A673 (cell line): ENCODE data around the gene HOMER3. TPM values are rescaled to one million over a fixed set of nuclear protein-coding genes. Genes with fewer than 3 reads are reported as not detected.
A peak's percentile ranks its signal among the peaks of the same experiment; 100 is the strongest.

Source experiments
- BruUV-seq: library from RNA; stranded (reverse); fragments of 400-500 nt; replicated peaks from 2 replicates; lab custom pipeline; 2021; lab: Mats Ljungman, UMichigan
- CTCF ChIA-PET: fragments of 300-600 bp; sonication (Branson Sonifier 250); formaldehyde crosslinking; loops from one replicate; lab custom pipeline; 2022; ENCODE audit warnings: antibody characterized with exemption; lab: Charles Lee
- POLR2A ChIA-PET: fragments of 300-600 bp; sonication (Branson Sonifier 250); formaldehyde crosslinking; loops from one replicate; lab custom pipeline; 2022; ENCODE audit warnings: antibody characterized with exemption; ENCODE audit not compliant: low non-redundant PET; lab: Charles Lee
- DNase-seq: peaks from one replicate; pipeline ENCODE4 v3.0.0-alpha.2; 2015; ENCODE audit warnings: low spot score
- H3K27ac ChIP-seq: fragments of 200-600 bp; sonication (generic); 2 replicates; pipeline ENCODE4 v1.5.1; 2016; ENCODE audit warnings: mixed run types, low read depth, mild to moderate bottlenecking, mixed read lengths, antibody characterized with exemption, low read length; ENCODE audit not compliant: poor library complexity, severe bottlenecking
- H3K27me3 ChIP-seq: fragments of 200-600 bp; sonication (generic); replicated peaks from 2 replicates; pipeline ENCODE4 v1.6.1; 2017; ENCODE audit warnings: mixed run types, low read depth, mild to moderate bottlenecking, mixed read lengths, antibody characterized with exemption, low read length; ENCODE audit not compliant: insufficient read depth, poor library complexity
- H3K36me3 ChIP-seq: fragments of 200-600 bp; sonication (generic); 2 replicates; pipeline ENCODE4 v1.6.1; 2016; ENCODE audit warnings: mixed run types, mild to moderate bottlenecking, mixed read lengths, antibody characterized with exemption, low read length; ENCODE audit not compliant: insufficient read depth, poor library complexity, severe bottlenecking
- H3K4me1 ChIP-seq: fragments of 200-600 bp; sonication (generic); 2 replicates; pipeline ENCODE4 v1.6.1; 2017; ENCODE audit warnings: mixed run types, mild to moderate bottlenecking, mixed read lengths, antibody characterized with exemption, low read length; ENCODE audit not compliant: insufficient read depth, poor library complexity, severe bottlenecking
- H3K4me3 ChIP-seq: fragments of 200-600 bp; sonication (generic); 2 replicates; pipeline ENCODE4 v1.5.1; 2016; ENCODE audit warnings: low read depth, mixed run types, mild to moderate bottlenecking, mixed read lengths, low read length; ENCODE audit not compliant: poor library complexity, severe bottlenecking
- H3K9me3 ChIP-seq: fragments of 200-600 bp; sonication (generic); 2 replicates; pipeline ENCODE4 v1.6.1; 2016; ENCODE audit warnings: mixed run types, low read depth, mild to moderate bottlenecking, mixed read lengths, antibody characterized with exemption, low read length; ENCODE audit not compliant: poor library complexity, severe bottlenecking
- EZH2 ChIP-seq: fragments of 200-600 bp; sonication (generic); IDR thresholded peaks from 2 replicates; pipeline ENCODE4 v1.6.1; 2017; ENCODE audit warnings: borderline replicate concordance, low read depth, mild to moderate bottlenecking, mixed read lengths, antibody characterized with exemption, low read length; ENCODE audit not compliant: poor library complexity, severe bottlenecking
- intact Hi-C: fragments of 100-400 bp; cut with micrococcal nuclease; formaldehyde crosslinking; loops from one replicate; pipeline ENCODE4 v1.10.0; 2022; ENCODE audit not compliant: unreplicated experiment
- total RNA-seq: library from RNA; stranded (reverse); gene quantifications from 2 replicates; pipeline ENCODE4 v1.2.3, GENCODE V29; 2021
- TF ChIP-seq, protein P1 (sequence below): fragments of 300-800, 200-600 bp; sonication (generic); conservative IDR thresholded peaks from 2 replicates; pipeline ENCODE4 v1.5.1; 2017; ENCODE audit warnings: low read depth, mild to moderate bottlenecking, antibody characterized with exemption, low read length, moderate library complexity, mixed read lengths

The HOMER3 gene
- total RNA-seq, 1 experiment from 2014 or later, result 23.9 TPM

DNA sequence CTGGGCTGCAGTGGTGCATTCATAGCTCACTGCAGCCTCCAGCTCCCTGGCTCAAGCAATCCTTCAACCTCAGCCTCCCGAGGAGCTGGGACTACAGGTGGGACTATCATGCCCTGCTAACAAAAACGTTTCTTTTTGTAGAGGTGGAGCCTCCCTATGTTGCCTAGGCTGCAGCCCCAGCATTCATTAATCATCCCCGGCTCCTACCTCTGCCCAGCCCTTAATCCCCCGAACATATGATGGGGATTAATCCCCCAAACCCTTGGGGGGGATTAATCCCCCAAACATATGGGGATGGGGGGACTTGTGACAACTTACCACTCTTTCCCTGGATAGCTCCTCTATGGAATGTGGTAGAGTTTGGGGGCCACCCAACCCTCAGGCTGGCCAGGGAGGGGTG, 46.4 kb upstream of the HOMER3 start:
- no peak overlapping the region for H3K27ac ChIP-seq
- H3K27me3 ChIP-seq, result no peaks in the 10 kb centered on the region
- no peak overlapping the region for H3K4me3 ChIP-seq
- POLR2A ChIA-PET, result no interaction called here
- H3K36me3 ChIP-seq, result no peaks in the 10 kb centered on the region
- peaks cover 20% of the 10 kb centered on the region for H3K4me1 ChIP-seq
- CTCF ChIA-PET, result interaction anchor here (0.6 to 2.2 kb wide), 8 partner anchors 8 to 599 kb away, joined by 3 to 10 read pairs (median 4); partner anchors contain the start of genes COPE, DDX49 and UPF1
- intact Hi-C loops, result loop anchor here (2.0 to 10.0 kb wide), 2 partner anchors 69 to 523 kb away; partner anchors contain the start of genes COPE and DDX49
- no peak for DNase-seq
- TF ChIP-seq, protein P1, sequence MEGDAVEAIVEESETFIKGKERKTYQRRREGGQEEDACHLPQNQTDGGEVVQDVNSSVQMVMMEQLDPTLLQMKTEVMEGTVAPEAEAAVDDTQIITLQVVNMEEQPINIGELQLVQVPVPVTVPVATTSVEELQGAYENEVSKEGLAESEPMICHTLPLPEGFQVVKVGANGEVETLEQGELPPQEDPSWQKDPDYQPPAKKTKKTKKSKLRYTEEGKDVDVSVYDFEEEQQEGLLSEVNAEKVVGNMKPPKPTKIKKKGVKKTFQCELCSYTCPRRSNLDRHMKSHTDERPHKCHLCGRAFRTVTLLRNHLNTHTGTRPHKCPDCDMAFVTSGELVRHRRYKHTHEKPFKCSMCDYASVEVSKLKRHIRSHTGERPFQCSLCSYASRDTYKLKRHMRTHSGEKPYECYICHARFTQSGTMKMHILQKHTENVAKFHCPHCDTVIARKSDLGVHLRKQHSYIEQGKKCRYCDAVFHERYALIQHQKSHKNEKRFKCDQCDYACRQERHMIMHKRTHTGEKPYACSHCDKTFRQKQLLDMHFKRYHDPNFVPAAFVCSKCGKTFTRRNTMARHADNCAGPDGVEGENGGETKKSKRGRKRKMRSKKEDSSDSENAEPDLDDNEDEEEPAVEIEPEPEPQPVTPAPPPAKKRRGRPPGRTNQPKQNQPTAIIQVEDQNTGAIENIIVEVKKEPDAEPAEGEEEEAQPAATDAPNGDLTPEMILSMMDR, result no peak
- TF ChIP-seq EZH2, result no peak
- no peaks in the 10 kb centered on the region for H3K9me3 ChIP-seq
- no TSS peak for BruUV-seq

DNA sequence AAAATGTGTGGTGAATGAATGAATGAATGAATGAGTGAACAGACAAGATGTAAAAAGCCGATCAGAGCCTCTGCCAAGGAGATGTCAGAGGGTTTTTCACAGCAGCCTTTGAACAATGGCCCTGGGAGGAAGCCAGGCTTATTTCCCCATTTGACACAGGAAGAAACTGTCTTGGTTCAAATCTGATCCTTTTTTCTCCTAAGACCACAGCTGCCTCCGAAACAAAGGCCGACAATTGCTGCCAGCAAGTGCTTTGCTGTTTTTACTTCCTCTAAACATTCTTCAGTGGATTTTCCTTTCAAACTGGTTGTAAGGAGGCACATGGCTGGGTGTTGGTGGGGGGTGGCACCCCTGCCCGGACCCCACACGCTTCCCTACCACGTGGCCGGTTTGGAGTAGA, 44.2 kb upstream of the HOMER3 start:
- Histone ChIP-seq H3K4me1 (peaks cover 20% of the 10 kb centered on the region), H3K4me3 (no peak overlapping the region), H3K9me3 (no peaks in the 10 kb centered on the region), H3K27me3 (no peaks in the 10 kb centered on the region), H3K36me3 (no peaks in the 10 kb centered on the region), H3K27ac (peak overlapping the region; percentile 39)
- TF ChIP-seq EZH2, result no peak
- TF ChIP-seq, protein P1, result no peak
- peak; percentile 87 for DNase-seq
- no TSS peak for BruUV-seq
- intact Hi-C loops, result loop anchor here (10.0 kb wide), 1 partner anchor 520 kb away; no protein-coding TSS in a partner anchor
- ChIA-PET POLR2A (no interaction called here), CTCF (no interaction called here)

DNA sequence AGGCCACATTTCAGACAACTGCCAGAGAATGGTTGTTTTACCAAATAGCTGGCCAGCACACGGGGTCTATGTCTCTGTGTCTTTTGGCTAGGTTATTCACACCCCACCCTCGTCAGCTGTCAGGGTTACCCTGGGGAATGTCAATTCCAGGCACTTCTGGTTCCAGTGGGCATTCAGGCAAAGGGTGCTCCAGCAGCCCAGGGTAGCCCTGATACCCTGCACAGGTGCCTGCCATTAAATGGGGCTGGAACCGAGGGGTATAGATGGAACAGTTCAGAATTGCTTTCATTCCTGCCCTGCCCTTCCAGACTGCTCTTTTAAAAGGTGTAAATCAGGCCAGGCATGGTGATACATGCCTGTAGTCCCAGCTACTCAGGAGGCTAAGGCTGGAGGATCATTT, 43.2 kb upstream of the HOMER3 start:
- Histone ChIP-seq H3K4me1 (peaks cover 20% of the 10 kb centered on the region), H3K27me3 (no peaks in the 10 kb centered on the region), H3K9me3 (no peaks in the 10 kb centered on the region), H3K36me3 (no peaks in the 10 kb centered on the region), H3K4me3 (no peak overlapping the region), H3K27ac (no peak overlapping the region)
- intact Hi-C loops, result loop anchor here (10.0 kb wide), 1 partner anchor 519 kb away; no protein-coding TSS in a partner anchor
- ChIA-PET CTCF (interaction anchor here (0.6 kb wide), 1 partner anchor 121 kb away, joined by 8 read pairs; no protein-coding TSS in a partner anchor), POLR2A (no interaction called here)
- TF ChIP-seq EZH2, result no peak
- TF ChIP-seq, protein P1, result no peak
- DNase-seq, result no peak
- BruUV-seq, result no TSS peak
